SK-N-SH treated with all-trans-retinoic acid at 6 μM for 48 hours (cell line): ENCODE measurements around the gene PRKCZ.

Experiments used
- ATAC-seq: fragments of 200-7000 bp; cut with Tn5 transposase; 3 replicates; pipeline ENCODE4 v1.9.1; 2020; ENCODE audit warnings: mild to moderate bottlenecking, moderate library complexity
- ARNTL ChIP-seq: fragments of 450-650 bp; formaldehyde crosslinking; IDR thresholded peaks from 2 replicates; pipeline ENCODE4 v1.5.0; 2020; ENCODE audit warnings: low read depth, mild to moderate bottlenecking, moderate library complexity, borderline replicate concordance
- BACH2 ChIP-seq: fragments of 250-450 bp; sonication (Bioruptor Pico); IDR thresholded peaks from 2 replicates; pipeline ENCODE4 v1.9.0; 2021; ENCODE audit warnings: mild to moderate bottlenecking, borderline replicate concordance
- CSDC2 ChIP-seq: fragments of 250-450 bp; sonication (Bioruptor Pico); IDR thresholded peaks from 2 replicates; pipeline ENCODE4 v1.5.0; 2020; ENCODE audit warnings: mild to moderate bottlenecking, moderate library complexity
- CSRNP3 ChIP-seq: fragments of 250-450 bp; sonication (Bioruptor Pico); IDR thresholded peaks from 2 replicates; pipeline ENCODE4 v1.5.1; 2021; ENCODE audit warnings: mild to moderate bottlenecking, moderate library complexity
- ESRRG ChIP-seq: fragments of 250-450 bp; sonication (Bioruptor Pico); IDR thresholded peaks from 2 replicates; pipeline ENCODE4 v1.6.1; 2021; ENCODE audit warnings: mild to moderate bottlenecking
- GLIS3 ChIP-seq: fragments of 250-450 bp; sonication (Bioruptor Pico); IDR thresholded peaks from 2 replicates; pipeline ENCODE4 v1.5.0; 2020; ENCODE audit warnings: mild to moderate bottlenecking, moderate library complexity
- ISL1 ChIP-seq: fragments of 250-450 bp; sonication (Bioruptor Pico); IDR thresholded peaks from 2 replicates; pipeline ENCODE4 v2.1.2; 2022; ENCODE audit warnings: mild to moderate bottlenecking, moderate library complexity
- OSR1 ChIP-seq: fragments of 250-450 bp; sonication (Bioruptor Pico); IDR thresholded peaks from 2 replicates; pipeline ENCODE4 v1.8.0; 2022; ENCODE audit warnings: moderate library complexity, mild to moderate bottlenecking, inconsistent platforms
- RARB ChIP-seq: fragments of 250-450 bp; sonication (Bioruptor Pico); IDR thresholded peaks from 2 replicates; pipeline ENCODE4 v1.8.0; 2021; ENCODE audit warnings: mild to moderate bottlenecking, moderate library complexity
- TCF4 ChIP-seq: fragments of 250-450 bp; sonication (Bioruptor Pico); IDR thresholded peaks from 2 replicates; pipeline ENCODE4 v1.8.0; 2021; ENCODE audit warnings: mild to moderate bottlenecking, moderate library complexity, borderline replicate concordance
- TSHZ2 ChIP-seq: fragments of 250-450 bp; sonication (Bioruptor Pico); IDR thresholded peaks from 2 replicates; pipeline ENCODE4 v1.5.0; 2020; ENCODE audit warnings: mild to moderate bottlenecking, moderate library complexity
- ZC3H10 ChIP-seq: fragments of 250-450 bp; sonication (Bioruptor Pico); IDR thresholded peaks from 2 replicates; pipeline ENCODE4 v1.5.1; 2021; ENCODE audit warnings: mild to moderate bottlenecking, moderate library complexity
- ZFP3 ChIP-seq: fragments of 250-450 bp; sonication (Bioruptor Pico); IDR thresholded peaks from 2 replicates; pipeline ENCODE4 v1.5.0; 2020; ENCODE audit warnings: mild to moderate bottlenecking, moderate library complexity
- ZFP30 ChIP-seq: fragments of 450-650 bp; formaldehyde crosslinking; IDR thresholded peaks from 2 replicates; pipeline ENCODE4 v1.5.0; 2022; ENCODE audit warnings: mild to moderate bottlenecking, moderate library complexity
- ZNF565 ChIP-seq: fragments of 450-650 bp; formaldehyde crosslinking; conservative IDR thresholded peaks from 2 replicates; pipeline ENCODE4 v1.5.0; 2020; ENCODE audit warnings: low read depth, mild to moderate bottlenecking, moderate library complexity
- ZNF70 ChIP-seq: fragments of 450-650 bp; formaldehyde crosslinking; IDR thresholded peaks from 2 replicates; pipeline ENCODE4 v1.5.0; 2020; ENCODE audit warnings: mild to moderate bottlenecking, moderate library complexity
- ZNF8 ChIP-seq: fragments of 450-650 bp; formaldehyde crosslinking; IDR thresholded peaks from 2 replicates; pipeline ENCODE4 v1.5.0; 2020; ENCODE audit warnings: mild to moderate bottlenecking, moderate library complexity
- TF ChIP-seq, protein P1 (sequence below): fragments of 250-450 bp; sonication (Bioruptor Pico); IDR thresholded peaks from 2 replicates; pipeline ENCODE4 v1.5.1; 2020; ENCODE audit warnings: low read depth, mild to moderate bottlenecking, moderate library complexity
- TF ChIP-seq, protein P2 (sequence below): fragments of 250-450 bp; sonication (Bioruptor Pico); IDR thresholded peaks from 2 replicates; pipeline ENCODE4 v1.8.0; 2021; ENCODE audit warnings: low read depth, mild to moderate bottlenecking, moderate library complexity, borderline replicate concordance

Gene PRKCZ

DNA sequence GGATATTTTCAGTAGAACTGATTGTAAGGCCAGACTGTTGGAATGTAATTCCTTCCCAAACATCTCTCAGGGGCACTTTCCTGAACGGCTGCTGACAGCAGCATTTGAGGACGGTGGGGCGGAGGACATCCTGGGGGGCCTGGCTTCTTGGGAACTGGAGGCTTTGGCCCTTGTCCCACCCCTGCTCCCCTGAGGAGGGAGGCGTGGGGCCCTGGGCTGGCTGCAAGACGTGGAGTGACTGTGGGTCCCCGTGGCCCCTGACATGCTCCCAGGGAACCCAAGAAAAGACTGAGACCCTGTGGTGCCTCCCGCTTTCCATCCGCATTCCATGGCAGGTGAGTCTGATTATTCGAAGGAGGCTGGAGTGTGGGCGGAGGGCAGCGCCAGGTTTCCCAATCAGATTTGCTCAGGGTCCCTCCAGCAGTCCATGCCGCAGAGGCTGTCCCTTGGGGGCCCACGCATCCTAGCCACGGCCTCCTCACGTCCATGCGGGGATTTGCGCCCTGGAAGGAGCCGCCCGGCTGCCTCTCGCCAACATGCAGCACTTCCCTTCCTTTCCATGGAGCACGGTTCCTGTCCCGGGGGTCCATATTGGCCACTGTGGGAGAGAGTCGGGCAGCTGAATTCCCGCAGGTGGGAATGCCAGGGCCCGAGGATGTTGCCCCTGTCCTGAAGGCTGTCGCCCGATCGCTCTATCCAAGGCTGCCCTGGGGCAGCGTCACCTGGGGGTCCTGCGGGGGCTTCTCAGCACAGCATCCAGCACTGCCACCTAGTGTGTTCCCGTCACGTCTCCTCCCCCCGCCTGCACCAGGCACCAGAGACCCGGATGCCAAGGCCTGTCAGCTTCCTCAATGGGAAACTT, 75.4 kb downstream of the PRKCZ start:
- ATAC-seq, result no peak
- TF ChIP-seq TCF4 (CRISPR knock-in tag) (no peak), ARNTL (CRISPR knock-in tag) (no peak), ZFP3 (no peak), CSRNP3 (CRISPR knock-in tag) (no peak), GLIS3 (no peak), BACH2 (CRISPR knock-in tag) (no peak), ISL1 (CRISPR knock-in tag) (no peak), TSHZ2 (CRISPR knock-in tag) (no peak), ZC3H10 (no peak), OSR1 (CRISPR knock-in tag) (no peak), ZFP30 (no peak), ZNF70 (CRISPR knock-in tag) (no peak), CSDC2 (CRISPR knock-in tag) (no peak)
- TF ChIP-seq, all 23 proteins: peak for 0

- no peak for ATAC-seq
- TF ChIP-seq ZNF8, result no peak
Measured at GRCh38 chr1:2126331-2127186, 76.3 kb downstream of the PRKCZ start.

GRCh38 chr1:2127187-2128145, 77.3 kb downstream of the PRKCZ start:
- TF ChIP-seq CSDC2 (CRISPR knock-in tag) (no peak), GLIS3 (no peak), BACH2 (CRISPR knock-in tag) (no peak), ZNF565 (CRISPR knock-in tag) (no peak), ZFP3 (no peak), ESRRG (CRISPR knock-in tag) (no peak), TCF4 (CRISPR knock-in tag) (no peak), ZNF8 (no peak), ISL1 (CRISPR knock-in tag) (no peak), ZC3H10 (no peak), RARB (CRISPR knock-in tag) (no peak), ZFP30 (no peak), OSR1 (CRISPR knock-in tag) (no peak), TSHZ2 (CRISPR knock-in tag) (no peak), ZNF70 (CRISPR knock-in tag) (no peak)
- TF ChIP-seq, protein P1, sequence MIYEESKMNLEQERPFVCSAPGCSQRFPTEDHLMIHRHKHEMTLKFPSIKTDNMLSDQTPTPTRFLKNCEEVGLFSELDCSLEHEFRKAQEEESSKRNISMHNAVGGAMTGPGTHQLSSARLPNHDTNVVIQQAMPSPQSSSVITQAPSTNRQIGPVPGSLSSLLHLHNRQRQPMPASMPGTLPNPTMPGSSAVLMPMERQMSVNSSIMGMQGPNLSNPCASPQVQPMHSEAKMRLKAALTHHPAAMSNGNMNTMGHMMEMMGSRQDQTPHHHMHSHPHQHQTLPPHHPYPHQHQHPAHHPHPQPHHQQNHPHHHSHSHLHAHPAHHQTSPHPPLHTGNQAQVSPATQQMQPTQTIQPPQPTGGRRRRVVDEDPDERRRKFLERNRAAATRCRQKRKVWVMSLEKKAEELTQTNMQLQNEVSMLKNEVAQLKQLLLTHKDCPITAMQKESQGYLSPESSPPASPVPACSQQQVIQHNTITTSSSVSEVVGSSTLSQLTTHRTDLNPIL, result no peak
- TF ChIP-seq, protein P2, sequence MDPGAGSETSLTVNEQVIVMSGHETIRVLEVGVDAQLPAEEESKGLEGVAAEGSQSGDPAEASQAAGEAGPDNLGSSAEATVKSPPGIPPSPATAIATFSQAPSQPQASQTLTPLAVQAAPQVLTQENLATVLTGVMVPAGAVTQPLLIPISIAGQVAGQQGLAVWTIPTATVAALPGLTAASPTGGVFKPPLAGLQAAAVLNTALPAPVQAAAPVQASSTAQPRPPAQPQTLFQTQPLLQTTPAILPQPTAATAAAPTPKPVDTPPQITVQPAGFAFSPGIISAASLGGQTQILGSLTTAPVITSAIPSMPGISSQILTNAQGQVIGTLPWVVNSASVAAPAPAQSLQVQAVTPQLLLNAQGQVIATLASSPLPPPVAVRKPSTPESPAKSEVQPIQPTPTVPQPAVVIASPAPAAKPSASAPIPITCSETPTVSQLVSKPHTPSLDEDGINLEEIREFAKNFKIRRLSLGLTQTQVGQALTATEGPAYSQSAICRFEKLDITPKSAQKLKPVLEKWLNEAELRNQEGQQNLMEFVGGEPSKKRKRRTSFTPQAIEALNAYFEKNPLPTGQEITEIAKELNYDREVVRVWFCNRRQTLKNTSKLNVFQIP (CRISPR knock-in tag), result no peak
- ATAC-seq, result no peak
